GM21723 (cell line): Measurements from ENCODE around the gene PTPRO.
"Not testable (repeated sequence)": the region's sequence is repeated elsewhere in the genome, so short reads cannot be mapped to it uniquely, and the experiment has no call there.

Experiments used
- ATAC-seq: cut with Tn5 transposase; IDR thresholded peaks from one replicate; pipeline ENCODE4 v1.9.1; 2021; ENCODE audit warnings: mild to moderate bottlenecking, moderate library complexity; ENCODE audit not compliant: unreplicated experiment

The PTPRO gene

DNA sequence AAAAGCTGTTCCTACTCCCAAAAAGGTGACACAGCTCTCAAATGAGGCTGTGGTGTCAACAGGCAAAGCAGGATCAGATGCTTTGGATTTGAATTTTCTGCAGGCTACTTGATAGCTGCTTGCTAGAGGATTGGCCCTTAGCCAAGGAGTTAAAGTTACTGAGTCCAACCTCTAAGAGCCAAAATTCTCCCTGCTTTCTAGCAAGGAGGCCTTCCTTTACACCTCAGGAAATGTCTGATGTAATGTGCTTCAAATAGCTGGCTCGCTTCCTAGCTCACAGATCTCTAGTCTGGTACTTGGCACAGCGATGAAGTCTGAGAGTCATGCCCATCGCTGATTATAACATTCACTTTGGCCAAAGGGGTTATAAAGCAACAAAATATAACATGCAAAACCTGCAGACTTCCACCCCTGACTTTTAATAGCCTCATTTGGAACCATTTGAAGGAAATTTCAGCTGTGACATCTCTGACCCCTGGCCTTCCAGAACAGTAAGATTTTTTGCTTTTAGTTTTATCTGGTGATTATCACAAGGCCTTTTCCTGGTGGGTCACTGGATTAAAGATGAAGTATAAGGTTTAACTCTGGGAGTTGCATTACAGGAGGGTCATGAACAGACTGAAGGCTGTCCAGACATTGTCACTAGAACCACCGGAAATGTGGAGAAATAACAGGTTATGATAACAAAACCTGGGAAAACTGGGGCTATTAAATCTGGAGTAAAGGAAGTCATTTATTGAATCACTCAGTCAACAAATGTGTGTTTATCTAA is 277.1 kb downstream of the PTPRO start:
- ATAC-seq, result no peak

DNA sequence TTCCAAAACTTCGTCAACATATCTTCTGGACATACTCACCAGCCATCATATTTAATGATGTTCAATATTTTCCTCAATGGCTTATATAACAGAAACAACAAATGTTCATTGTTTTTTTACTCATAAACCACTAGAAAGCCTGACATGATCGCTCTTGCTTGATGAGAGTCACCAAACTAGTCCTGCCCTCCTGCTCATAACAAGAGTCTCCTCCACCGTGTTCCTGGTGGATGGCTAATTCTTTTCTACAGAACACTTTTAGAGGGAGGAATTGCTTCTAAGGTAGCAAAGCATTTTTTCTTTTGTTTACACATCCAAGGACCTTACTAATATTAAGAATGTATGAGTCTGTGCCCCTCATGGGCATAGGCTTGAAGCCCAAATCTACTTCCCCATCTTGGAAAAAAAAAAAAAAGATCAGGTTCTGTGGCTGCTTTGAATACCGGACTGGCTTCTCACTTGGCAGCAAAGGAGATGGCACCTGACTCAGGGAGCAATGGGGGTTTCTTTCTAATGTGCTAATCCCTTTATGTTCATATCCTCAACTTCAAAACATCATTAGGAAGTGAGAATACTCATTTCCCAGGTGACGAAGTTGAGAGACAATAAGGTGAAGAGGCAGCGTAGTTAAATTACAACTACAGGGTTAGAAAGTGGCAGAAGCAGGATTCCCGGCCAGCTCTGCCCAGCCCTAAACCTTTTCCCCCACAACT is 278.1 kb downstream of the PTPRO start:
- no peak for ATAC-seq

- no peak for ATAC-seq
These were observed 279.0 kb downstream of the PTPRO start for GRCh38 chr12:15601210-15601800.

DNA sequence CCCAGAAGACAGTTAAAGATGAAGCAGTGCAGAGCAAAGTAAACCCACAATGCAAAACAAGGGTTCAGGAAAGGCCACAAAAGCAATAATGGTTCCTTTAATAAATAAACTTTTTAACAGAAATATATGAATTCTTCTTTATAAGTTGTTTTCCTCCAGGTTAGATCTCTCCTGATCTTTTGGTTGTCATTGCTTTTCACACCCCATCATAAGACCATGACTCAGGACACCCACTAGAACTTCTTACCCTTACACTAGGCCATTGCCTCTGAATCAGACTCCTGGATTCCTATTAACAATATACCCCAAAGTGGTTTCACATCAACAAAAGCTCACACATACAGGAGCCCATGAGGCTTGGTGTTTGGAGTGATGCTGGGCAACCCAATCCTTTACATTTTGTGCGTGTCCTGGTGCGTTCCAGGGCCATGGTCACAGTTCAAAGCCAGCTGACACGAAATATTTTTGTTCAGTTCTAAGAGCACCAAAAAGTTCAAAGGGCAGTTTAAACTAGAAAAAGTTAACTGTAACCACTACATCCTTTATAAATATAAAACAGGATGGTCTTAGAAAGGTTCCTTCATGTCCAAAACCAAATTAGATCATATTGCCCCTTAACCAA is 279.9 kb downstream of the PTPRO start:
- ATAC-seq, result no peak

GRCh38 chr12:15603474-15604085 is 281.3 kb downstream of the PTPRO start:
- no peak for ATAC-seq

GRCh38 chr12:15605881-15606590 is 283.7 kb downstream of the PTPRO start:
- ATAC-seq, result no peak

DNA sequence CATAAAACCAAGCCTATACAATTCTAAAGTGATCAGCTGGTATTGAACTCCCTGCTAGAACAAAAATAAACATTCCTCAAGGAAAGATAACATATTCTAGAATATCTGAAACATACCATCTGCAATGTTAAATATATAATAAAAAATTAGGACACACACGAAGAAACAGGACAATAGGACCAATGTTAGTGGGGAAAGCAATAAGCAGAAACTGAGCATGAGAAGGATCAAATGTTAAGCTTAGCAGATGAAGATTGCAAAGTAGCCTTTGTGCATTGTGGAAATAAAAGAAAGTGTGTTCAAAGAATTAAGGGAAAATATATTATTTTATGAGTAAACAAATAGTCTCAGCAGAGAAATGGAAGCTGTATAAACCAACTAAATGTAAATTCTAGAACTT is 286.1 kb downstream of the PTPRO start:
- ATAC-seq, result no peak

DNA sequence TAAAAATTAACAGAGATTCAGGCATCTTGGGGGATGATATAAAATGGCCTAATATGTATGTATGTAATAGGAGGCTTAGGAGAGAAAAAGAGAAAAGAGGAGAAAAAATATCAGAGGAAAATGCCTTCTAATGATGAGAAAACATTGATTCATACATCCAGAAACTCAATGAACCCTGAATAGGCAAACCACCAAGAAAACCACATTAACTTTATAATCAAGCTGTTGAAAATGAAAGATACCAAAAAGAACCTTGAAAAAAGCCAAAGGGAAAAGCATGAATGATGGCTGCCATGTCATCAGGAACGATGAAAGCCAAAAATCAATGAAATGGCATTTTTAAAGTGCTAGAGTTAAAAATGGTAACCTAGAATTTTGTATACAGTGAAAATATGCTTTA is 286.6 kb downstream of the PTPRO start:
- ATAC-seq, result no peak

DNA sequence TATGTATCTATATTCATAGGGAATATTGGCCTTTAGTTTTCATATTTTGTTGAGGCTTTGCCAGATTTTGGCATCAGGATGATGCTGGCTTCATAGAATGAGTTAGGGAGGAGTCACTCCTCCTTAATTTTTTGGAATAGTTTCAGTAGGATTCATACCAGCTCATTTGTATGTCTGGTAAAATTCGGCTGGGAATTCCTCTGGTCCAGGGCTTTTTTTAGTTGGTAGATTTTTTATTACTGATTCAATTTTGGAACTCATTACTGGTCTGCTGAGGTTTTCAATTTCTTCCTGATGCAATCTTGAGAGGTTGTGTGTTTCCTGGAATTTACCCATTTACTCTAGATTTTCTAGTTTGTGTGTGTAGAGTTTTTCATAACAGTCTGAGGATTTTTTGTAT is 291.7 kb downstream of the PTPRO start:
- ATAC-seq, result no peak

GRCh38 chr12:15616495-15616894 is 294.2 kb downstream of the PTPRO start:
- ATAC-seq, result not testable (repeated sequence)

GRCh38 chr12:15620741-15621539 is 298.6 kb downstream of the PTPRO start:
- no peak for ATAC-seq

GRCh38 chr12:15625075-15625474 is 302.8 kb downstream of the PTPRO start:
- ATAC-seq, result no peak

DNA sequence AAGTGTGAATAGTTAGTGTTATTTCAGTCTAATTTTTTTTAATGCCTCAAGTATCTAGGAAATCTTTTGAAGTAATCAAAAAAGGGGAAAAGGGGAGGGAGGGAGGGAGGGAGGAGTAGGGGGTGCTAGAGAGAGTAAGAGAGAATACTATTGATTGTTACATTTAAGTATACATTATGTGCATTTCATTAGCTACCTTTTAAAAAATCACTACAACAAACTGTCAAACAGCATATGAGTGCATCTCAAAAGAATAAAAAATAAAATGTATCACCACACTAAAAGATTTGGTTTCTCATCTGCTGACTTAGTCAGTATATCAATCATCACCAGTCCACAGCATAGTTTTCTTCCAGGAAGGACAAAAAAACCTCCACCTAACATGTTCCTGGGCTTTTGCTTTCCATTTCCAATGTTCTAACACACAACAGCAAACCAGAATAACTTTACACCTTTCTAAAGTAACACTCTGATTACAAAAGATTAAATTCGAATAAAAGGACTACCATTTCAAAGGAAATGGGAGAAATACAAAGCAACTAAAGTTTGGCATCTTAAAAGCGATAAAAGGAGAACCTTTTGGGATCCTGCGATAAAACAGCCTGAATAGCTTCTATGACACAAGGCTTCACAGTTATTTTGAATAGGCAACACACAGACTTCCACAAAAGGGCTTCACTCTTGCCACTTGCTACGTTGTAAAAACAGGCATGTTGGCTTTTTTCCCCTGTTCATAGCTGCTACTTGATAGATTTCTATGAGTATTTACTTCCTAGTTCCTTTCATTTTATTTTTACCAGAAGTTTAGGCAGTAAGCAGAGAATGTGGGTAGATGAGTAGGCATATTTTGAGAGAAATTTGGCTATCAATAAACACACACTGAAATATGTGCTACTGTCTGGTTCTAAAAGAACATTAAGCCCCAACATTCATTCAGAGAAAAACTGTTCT is 306.0 kb downstream of the PTPRO start:
- no peak for ATAC-seq

- no peak for ATAC-seq
These were observed 306.8 kb downstream of the PTPRO start for GRCh38 chr12:15629108-15629507.

- ATAC-seq, result no peak
These were observed 307.5 kb downstream of the PTPRO start for GRCh38 chr12:15629761-15630160.

GRCh38 chr12:15631007-15631715 is 308.9 kb downstream of the PTPRO start:
- ATAC-seq, result no peak

- ATAC-seq, result no peak
These were observed 310.4 kb downstream of the PTPRO start for GRCh38 chr12:15632708-15633107.

DNA sequence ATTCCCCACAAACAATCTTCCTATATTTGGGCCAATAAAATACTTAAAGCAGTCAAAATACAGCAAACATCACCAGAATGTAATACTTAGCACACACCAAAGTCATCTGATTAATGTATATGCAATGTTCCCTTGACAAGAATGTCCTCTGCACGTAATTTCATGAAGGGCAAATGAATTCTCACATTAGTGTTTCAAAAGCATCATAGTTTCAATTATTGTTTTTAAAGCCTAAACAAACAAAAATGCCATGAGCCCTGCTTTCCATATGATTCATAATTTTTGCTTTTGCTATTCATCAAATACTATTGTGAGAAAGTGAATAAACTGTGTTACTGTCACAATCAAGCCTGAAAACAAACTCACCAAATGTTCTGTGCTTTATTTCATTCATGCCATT is 310.9 kb downstream of the PTPRO start:
- ATAC-seq, result no peak
